Stomach smooth muscle (tissue), 2 donors: ENCODE results near the gene ALG9.
A peak's percentile ranks its signal among the peaks of the same experiment; 100 is the strongest.

ENCODE experiments used
- H3K27ac ChIP-seq: one replicate; pipeline ENCODE4 v1.7.0; 2013; ENCODE audit warnings: mild to moderate bottlenecking, low read length, inconsistent platforms
- H3K27me3 ChIP-seq, 2 donors: one replicate each; pipeline ENCODE4 v1.7.0; 2013; ENCODE audit warnings: low read length in 2 of 2; ENCODE audit not compliant: insufficient read depth in 2 of 2, control insufficient read depth in 1 of 2
- H3K36me3 ChIP-seq, 2 donors: one replicate each; pipeline ENCODE4 v1.7.0; 2013; ENCODE audit warnings: low read length in 2 of 2; ENCODE audit not compliant: control insufficient read depth in 2 of 2, insufficient read depth in 2 of 2
- H3K4me1 ChIP-seq: one replicate; pipeline ENCODE4 v1.7.0; 2013; ENCODE audit warnings: low read length; ENCODE audit not compliant: control insufficient read depth, insufficient read depth
- H3K4me3 ChIP-seq, 2 donors: one replicate each; pipeline ENCODE4 v1.7.0; 2013; ENCODE audit warnings: low read length in 2 of 2
- H3K9ac ChIP-seq, 2 donors: one replicate each; pipeline ENCODE4 v1.7.0; 2013; ENCODE audit warnings: low read length in 2 of 2, mild to moderate bottlenecking in 1 of 2
- H3K9me3 ChIP-seq, 2 donors: one replicate each; pipeline ENCODE4 v1.7.0; 2013; ENCODE audit warnings: low read length in 2 of 2; ENCODE audit not compliant: control insufficient read depth in 2 of 2
- donor health status: healthy.
- donor health status: Pancreatic carcinoma.

ALG9 gene

GRCh38 chr11:111745719-111746504 lies 125.5 kb downstream of the ALG9 start:
- Histone ChIP-seq H3K36me3 (peaks cover 46 to 51% of the 10 kb centered on the region in 2 donors), H3K4me1 (no peaks in the 10 kb centered on the region), H3K27me3 (no peaks in the 10 kb centered on the region), H3K27ac (no peak overlapping the region), H3K9ac (no peak overlapping the region), H3K9me3 (no peaks in the 10 kb centered on the region), H3K4me3 (no peak overlapping the region)

- H3K27me3 ChIP-seq: no peaks in the 10 kb centered on the region
- no peaks in the 10 kb centered on the region for H3K9me3 ChIP-seq
- H3K9ac ChIP-seq: no peak overlapping the region
- no peak overlapping the region for H3K27ac ChIP-seq
- no peak overlapping the region for H3K4me3 ChIP-seq
- peaks cover 42 to 46% of the 10 kb centered on the region in 2 donors for H3K36me3 ChIP-seq
- H3K4me1 ChIP-seq: peaks cover 3% of the 10 kb centered on the region
Observed at GRCh38 chr11:111743700-111744099, 127.7 kb downstream of the ALG9 start.

DNA sequence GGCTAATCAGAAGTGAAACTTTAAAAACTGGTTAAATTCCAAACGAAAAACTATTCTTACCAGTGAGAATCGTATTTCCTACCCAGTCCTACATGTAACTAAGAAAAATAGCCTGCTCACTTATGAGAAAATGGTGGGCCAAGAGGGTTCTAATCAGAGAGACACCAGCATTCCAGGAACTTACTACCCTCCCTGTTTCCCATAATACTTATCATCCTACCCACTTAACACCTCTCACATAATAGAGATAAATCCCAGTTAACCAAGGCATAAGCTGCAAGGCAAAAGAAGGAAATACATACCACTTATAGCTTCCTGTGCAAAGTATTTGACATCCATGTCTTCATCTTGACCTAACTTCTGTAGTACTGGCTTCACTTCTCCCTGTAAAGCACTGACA lies 129.6 kb downstream of the ALG9 start:
- Histone ChIP-seq H3K36me3 (peaks cover 32 to 34% of the 10 kb centered on the region in 2 donors), H3K9me3 (no peaks in the 10 kb centered on the region), H3K9ac (no peak overlapping the region), H3K4me1 (peaks cover 22% of the 10 kb centered on the region), H3K4me3 (no peak overlapping the region), H3K27me3 (no peaks in the 10 kb centered on the region), H3K27ac (no peak overlapping the region)

DNA sequence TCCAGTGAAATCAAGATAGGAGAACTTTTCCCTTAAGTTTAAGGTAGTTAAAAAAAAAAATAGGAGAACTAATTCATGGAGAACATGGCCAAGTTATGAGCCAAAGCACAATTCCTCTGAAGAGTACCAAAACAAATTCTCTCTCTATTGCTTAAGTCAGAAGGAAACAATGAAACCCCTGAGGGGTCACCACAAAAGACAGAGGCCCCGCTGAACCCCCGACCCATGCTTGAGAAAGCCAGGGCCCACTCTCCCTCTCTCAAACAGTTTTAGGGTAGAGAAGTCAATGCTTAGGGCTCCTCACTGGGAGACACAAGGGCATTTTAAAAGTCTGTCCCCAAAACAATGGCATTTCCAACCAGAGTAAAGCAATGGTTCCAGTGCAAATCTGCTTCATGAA lies 132.1 kb downstream of the ALG9 start:
- peak overlapping the region; percentile 99 for H3K27ac ChIP-seq
- peaks cover 47% of the 10 kb centered on the region for H3K4me1 ChIP-seq
- peaks cover 26 to 29% of the 10 kb centered on the region in 2 donors for H3K36me3 ChIP-seq
- no peak overlapping the region for H3K4me3 ChIP-seq
- no peaks in the 10 kb centered on the region for H3K27me3 ChIP-seq
- H3K9ac ChIP-seq: no peak overlapping the region
- H3K9me3 ChIP-seq: no peaks in the 10 kb centered on the region

- Histone ChIP-seq H3K27ac (peak overlapping the region; percentile 99), H3K9ac (peak overlapping the region; percentile 3 to 61), H3K36me3 (peaks cover 16% of the 10 kb centered on the region in 2 donors), H3K4me1 (peaks cover 63% of the 10 kb centered on the region), H3K27me3 (no peaks in the 10 kb centered on the region), H3K9me3 (no peaks in the 10 kb centered on the region), H3K4me3 (peak overlapping the region; percentile 14 to 29)
Observed at GRCh38 chr11:111737444-111738210, 133.8 kb downstream of the ALG9 start.

DNA sequence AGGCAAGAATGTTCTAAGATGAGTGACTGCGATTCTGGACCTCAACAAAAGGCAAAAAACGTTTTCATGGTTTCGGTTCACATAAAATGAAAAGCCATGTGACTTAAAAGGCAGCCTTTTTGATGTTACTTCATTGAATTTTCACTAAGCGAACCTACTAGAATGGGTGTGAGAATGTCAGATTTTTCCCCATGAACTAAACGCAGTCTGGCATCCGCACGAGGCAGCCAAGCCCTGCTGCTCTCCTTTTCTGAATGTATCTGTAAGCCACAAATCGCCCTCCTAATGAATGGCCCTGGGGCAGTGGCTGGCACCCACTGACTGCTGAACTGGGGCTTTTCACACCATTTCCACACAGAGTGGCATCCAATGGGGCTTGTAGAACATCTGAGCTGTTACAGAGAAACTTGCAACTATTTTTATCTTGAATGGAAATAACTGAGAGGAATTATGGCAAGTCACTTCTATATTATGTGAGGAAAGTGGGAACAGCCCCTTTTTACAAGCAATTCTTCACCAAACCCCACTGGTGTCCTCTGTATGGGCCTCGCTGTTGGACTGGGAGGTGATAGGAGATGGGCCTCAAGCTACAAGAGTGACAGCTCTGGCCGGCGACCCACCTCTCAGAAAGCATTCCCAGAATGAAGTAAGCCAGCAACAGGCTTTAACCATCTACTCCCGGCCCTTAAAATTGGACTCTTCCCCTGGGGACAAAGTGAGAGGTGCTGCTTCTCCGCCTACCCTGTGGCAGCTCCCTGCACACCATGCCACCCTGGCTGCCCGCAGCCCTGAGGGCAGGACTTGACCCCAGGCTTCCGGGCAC lies 134.5 kb downstream of the ALG9 start:
- H3K36me3 ChIP-seq: peaks cover 14 to 15% of the 10 kb centered on the region in 2 donors
- H3K27ac ChIP-seq: peak overlapping the region; percentile 99
- peak overlapping the region; percentile 14 to 71 for H3K4me3 ChIP-seq
- peak overlapping the region; percentile 61 to 91 for H3K9ac ChIP-seq
- no peaks in the 10 kb centered on the region for H3K27me3 ChIP-seq
- H3K4me1 ChIP-seq: peaks cover 69% of the 10 kb centered on the region
- H3K9me3 ChIP-seq: no peaks in the 10 kb centered on the region
